Testis (tissue), 2 donors: ENCODE data around the gene EYS.

Experiments used
- POLR2A ChIP-seq: fragments of 450-650 bp; IDR thresholded peaks from one replicate; pipeline ENCODE4 v1.6.1; 2017; ENCODE audit warnings: antibody characterized with exemption, mild to moderate bottlenecking, moderate library complexity
- TF ChIP-seq, protein P1 (sequence below), 3 experiments: fragments of 450-650 bp in 2 of 3; fragments of 200-600 bp in 1 of 3; sonication (generic) in 1 of 3; IDR thresholded peaks; one replicate each; pipeline ENCODE4 v1.5.1; 2016 to 2019; ENCODE audit warnings: antibody characterized with exemption in 3 of 3, mild to moderate bottlenecking in 2 of 3, moderate library complexity in 1 of 3

DNA sequence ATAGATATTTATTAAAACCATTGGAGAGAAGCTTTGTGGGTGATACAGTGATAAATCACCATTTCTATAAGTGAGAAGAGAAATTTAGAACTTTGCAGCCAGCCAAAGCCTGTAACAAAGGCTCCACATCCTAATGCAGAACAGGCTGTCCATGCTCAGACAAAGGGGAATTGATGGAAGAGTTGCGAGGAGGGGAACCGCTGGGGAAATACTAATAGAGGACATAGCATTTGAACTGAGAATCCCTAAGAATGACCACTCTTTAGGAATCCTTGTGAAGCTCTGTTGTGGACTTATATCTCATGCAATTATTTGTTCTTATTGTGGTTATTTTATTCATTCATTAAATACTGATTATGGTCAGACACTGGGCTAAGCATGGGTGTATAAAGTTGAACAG is 1903.7 kb downstream of the EYS start:
- no peak for TF ChIP-seq POLR2A
- TF ChIP-seq, protein P1, sequence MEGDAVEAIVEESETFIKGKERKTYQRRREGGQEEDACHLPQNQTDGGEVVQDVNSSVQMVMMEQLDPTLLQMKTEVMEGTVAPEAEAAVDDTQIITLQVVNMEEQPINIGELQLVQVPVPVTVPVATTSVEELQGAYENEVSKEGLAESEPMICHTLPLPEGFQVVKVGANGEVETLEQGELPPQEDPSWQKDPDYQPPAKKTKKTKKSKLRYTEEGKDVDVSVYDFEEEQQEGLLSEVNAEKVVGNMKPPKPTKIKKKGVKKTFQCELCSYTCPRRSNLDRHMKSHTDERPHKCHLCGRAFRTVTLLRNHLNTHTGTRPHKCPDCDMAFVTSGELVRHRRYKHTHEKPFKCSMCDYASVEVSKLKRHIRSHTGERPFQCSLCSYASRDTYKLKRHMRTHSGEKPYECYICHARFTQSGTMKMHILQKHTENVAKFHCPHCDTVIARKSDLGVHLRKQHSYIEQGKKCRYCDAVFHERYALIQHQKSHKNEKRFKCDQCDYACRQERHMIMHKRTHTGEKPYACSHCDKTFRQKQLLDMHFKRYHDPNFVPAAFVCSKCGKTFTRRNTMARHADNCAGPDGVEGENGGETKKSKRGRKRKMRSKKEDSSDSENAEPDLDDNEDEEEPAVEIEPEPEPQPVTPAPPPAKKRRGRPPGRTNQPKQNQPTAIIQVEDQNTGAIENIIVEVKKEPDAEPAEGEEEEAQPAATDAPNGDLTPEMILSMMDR (IDR thresholded peaks at IDR 0.05): no peak
